Left ventricle myocardium inferior (tissue), 1 donor: ENCODE data around the gene APPBP2. TPM values are rescaled to one million over a fixed set of nuclear protein-coding genes. Genes with fewer than 3 reads are reported as not detected.

Experiments used
- DNase-seq: peaks from one replicate; pipeline ENCODE4 v3.0.0-alpha.2; 2020
- H3K27ac ChIP-seq: fragments of 200-600 bp; replicated peaks from 2 replicates; pipeline ENCODE4 v1.8.0; 2021
- H3K27me3 ChIP-seq: fragments of 200-600 bp; 2 replicates; pipeline ENCODE4 v1.8.0; 2021; ENCODE audit warnings: low read depth
- H3K36me3 ChIP-seq: fragments of 200-600 bp; 2 replicates; pipeline ENCODE4 v1.8.0; 2021
- H3K4me1 ChIP-seq: fragments of 200-600 bp; 2 replicates; pipeline ENCODE4 v1.8.0; 2021
- H3K4me3 ChIP-seq: fragments of 200-600 bp; 2 replicates; pipeline ENCODE4 v1.8.0; 2021; ENCODE audit warnings: mild to moderate bottlenecking, moderate library complexity
- H3K9me3 ChIP-seq: fragments of 200-600 bp; replicated peaks from 2 replicates; pipeline ENCODE4 v1.8.0; 2021
- CTCF ChIP-seq: fragments of 200-600 bp; IDR thresholded peaks from 2 replicates; pipeline ENCODE4 v1.8.0; 2021; ENCODE audit warnings: antibody characterized with exemption, mild to moderate bottlenecking, borderline replicate concordance
- intact Hi-C: fragments of 100-400 bp; cut with micrococcal nuclease; formaldehyde crosslinking; loops from one replicate; pipeline ENCODE4 v1.11.0; 2022
- total RNA-seq: library from RNA; stranded (reverse); fragmentation: NEBNext Ultra II Directional; extraction: Animal tissue kit (Norgen Biotek cat#: 25700); gene quantifications from one replicate; pipeline ENCODE4 v1.2.1, GENCODE V29; 2021
- donor health status: DM: no; HTN: yes; CAD: no; lungs with severe emphysema.

The APPBP2 gene
- total RNA-seq, 1 donor from 2014 or later: 16.6 TPM

DNA sequence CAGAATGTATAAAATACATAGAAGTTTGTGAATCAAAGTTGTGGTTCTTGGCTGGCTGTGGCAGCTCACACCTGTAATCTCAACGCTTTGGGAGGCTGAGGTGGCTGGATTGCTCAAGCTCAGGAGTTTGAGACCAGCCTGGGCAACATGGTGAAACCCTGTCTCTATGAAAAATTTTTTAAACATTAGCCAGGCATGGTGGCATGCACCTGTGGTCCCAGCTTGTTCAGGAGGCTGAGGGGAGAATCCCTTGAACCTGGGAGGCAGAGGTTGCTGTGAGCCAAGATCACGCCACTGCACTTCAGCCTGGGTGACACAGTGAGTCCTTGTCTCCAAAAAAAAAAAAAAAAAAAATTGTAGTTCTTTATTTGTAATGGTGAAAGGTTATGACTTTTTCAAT lies 13.8 kb upstream of the APPBP2 start:
- TF ChIP-seq CTCF: no peak
- H3K27ac ChIP-seq: no peak overlapping the region
- DNase-seq: no peak
- H3K36me3 ChIP-seq: no peaks in the 10 kb centered on the region
- no peaks in the 10 kb centered on the region for H3K9me3 ChIP-seq
- H3K27me3 ChIP-seq: no peaks in the 10 kb centered on the region
- no peak overlapping the region for H3K4me3 ChIP-seq
- no peaks in the 10 kb centered on the region for H3K4me1 ChIP-seq
- intact Hi-C loops: no loop called here

- Histone ChIP-seq H3K4me1 (no peaks in the 10 kb centered on the region), H3K27ac (no peak overlapping the region), H3K9me3 (no peaks in the 10 kb centered on the region), H3K4me3 (no peak overlapping the region), H3K27me3 (no peaks in the 10 kb centered on the region), H3K36me3 (no peaks in the 10 kb centered on the region)
- TF ChIP-seq CTCF: no peak
- intact Hi-C loops: no loop called here
- DNase-seq: no peak
Measured at GRCh38 chr17:60538726-60539125, 12.7 kb upstream of the APPBP2 start.

- Histone ChIP-seq H3K36me3 (no peaks in the 10 kb centered on the region), H3K27me3 (no peaks in the 10 kb centered on the region), H3K4me1 (no peaks in the 10 kb centered on the region), H3K4me3 (no peak overlapping the region), H3K27ac (no peak overlapping the region), H3K9me3 (no peaks in the 10 kb centered on the region)
- DNase-seq: no peak
- TF ChIP-seq CTCF: no peak
- intact Hi-C loops: no loop called here
Measured at GRCh38 chr17:60535382-60536279, 9.6 kb upstream of the APPBP2 start.

DNA sequence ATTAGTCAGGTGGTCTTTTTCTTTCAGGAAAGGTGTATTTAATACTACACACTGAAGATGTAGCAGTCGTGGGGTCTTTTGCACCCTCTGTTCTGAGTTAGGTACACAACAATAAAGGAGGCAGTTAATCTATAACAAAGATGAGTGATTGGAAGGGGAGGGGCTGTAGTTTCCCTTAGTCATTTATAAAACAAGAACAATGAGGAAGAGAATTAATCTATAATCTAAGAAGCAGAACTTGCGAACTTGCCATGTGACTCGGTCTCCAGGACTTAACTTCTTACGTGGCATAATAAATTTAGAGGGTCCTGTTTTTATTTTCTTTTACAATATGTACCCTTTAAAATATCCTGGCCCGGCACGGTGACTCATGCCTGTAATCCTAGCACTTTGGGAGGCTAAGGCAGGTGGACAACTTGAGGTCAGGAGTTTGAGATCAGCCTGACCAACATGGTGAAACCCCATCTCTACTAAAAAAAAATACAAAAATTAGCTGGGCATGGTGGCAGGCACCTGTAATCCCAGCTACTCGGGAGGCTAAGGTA lies 8.6 kb upstream of the APPBP2 start:
- no peak for TF ChIP-seq CTCF
- H3K4me1 ChIP-seq: no peaks in the 10 kb centered on the region
- no peaks in the 10 kb centered on the region for H3K27me3 ChIP-seq
- H3K9me3 ChIP-seq: no peaks in the 10 kb centered on the region
- no peak overlapping the region for H3K4me3 ChIP-seq
- intact Hi-C loops: no loop called here
- no peaks in the 10 kb centered on the region for H3K36me3 ChIP-seq
- no peak for DNase-seq
- H3K27ac ChIP-seq: no peak overlapping the region

DNA sequence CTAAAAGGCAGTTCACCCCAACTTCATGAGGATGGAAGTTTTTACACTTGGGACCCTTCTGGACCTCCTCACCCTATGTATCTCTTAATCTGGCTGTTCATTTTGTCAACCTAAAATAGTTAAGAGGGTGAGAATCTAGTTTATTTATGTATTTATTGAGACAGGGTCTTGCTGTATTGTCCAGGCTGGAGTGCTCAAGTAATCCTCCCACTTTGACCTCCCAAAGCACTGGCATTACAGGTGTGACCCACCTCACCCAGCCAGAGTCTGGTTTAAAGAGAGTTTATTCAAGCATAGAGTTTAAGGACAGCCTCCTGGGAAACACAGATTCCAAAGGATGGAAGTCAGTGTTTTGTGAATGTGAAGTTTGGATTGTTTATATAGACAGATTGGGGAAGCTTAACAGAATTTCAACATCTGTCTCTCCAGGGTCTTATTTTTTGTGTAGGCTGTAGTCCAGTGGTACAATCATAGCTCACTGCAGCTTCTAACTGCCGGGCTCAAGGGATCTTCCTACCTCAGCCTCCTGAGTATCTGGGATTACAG lies 8.0 kb upstream of the APPBP2 start:
- Histone ChIP-seq H3K4me1 (no peaks in the 10 kb centered on the region), H3K27ac (no peak overlapping the region), H3K4me3 (no peak overlapping the region), H3K36me3 (no peaks in the 10 kb centered on the region), H3K27me3 (no peaks in the 10 kb centered on the region), H3K9me3 (no peaks in the 10 kb centered on the region)
- no peak for TF ChIP-seq CTCF
- intact Hi-C loops: no loop called here
- DNase-seq: no peak
